Neural progenitor cell (in vitro differentiated cells): ENCODE data around the gene CCSER1.

Experiments used
- CTCF ChIP-seq: fragments of 200-600 bp; sonication (generic); IDR thresholded peaks from 2 replicates; pipeline ENCODE4 v1.5.1; 2017; ENCODE audit warnings: antibody characterized with exemption, mild to moderate bottlenecking
- EZH2 ChIP-seq: fragments of 200-600 bp; sonication (generic); IDR thresholded peaks from 2 replicates; pipeline ENCODE4 v1.6.1; 2017; ENCODE audit warnings: antibody characterized with exemption, mild to moderate bottlenecking, moderate library complexity

GRCh38 chr4:90904021-90904420 lies 776.8 kb downstream of the CCSER1 start:
- TF ChIP-seq CTCF = no peak
- TF ChIP-seq EZH2 = no peak
